K562 (cell line): ENCODE measurements around the gene ATP6V0D1.
"Not testable (repeated sequence)": the region's sequence is repeated elsewhere in the genome, so short reads cannot be mapped to it uniquely, and the experiment has no call there.

Experiments used
- BMI1 ChIP-seq: fragments of 150-350 bp; IDR thresholded peaks from 2 replicates; pipeline ENCODE4 v1.6.1; 2014; ENCODE audit warnings: low read length
- TAF1 ChIP-seq: IDR thresholded peaks from 2 replicates; pipeline ENCODE4 v1.6.1; 2011; ENCODE audit warnings: mild to moderate bottlenecking, low read length, moderate library complexity; ENCODE audit not compliant: insufficient read depth, control insufficient read depth, severe bottlenecking; ENCODE audit errors: extremely low read depth
- ZBTB1 ChIP-seq: sonication (generic); formaldehyde crosslinking; IDR thresholded peaks from 2 replicates; pipeline ENCODE4 v1.8.1; 2023; ENCODE audit warnings: missing genetic modification reagents, low read depth, mild to moderate bottlenecking, borderline replicate concordance
- ZNF699 ChIP-seq: fragments of 250-450 bp; sonication (Bioruptor Pico); IDR thresholded peaks from 2 replicates; pipeline ENCODE4 v1.8.0; 2021; ENCODE audit warnings: mild to moderate bottlenecking, moderate library complexity; ENCODE audit not compliant: insufficient replicate concordance

GRCh38 chr16:67487561-67487960, 6.6 kb upstream of the ATP6V0D1 start:
- TF ChIP-seq BMI1; ZNF699 (CRISPR knock-in tag); TAF1; ZBTB1 (CRISPR knock-in tag): not testable (repeated sequence)
